Embryonic facial prominence (tissue), 1 donor: Measurements from ENCODE around the gene HAGH.
"Not testable (repeated sequence)": the region's sequence is repeated elsewhere in the genome, so short reads cannot be mapped to it uniquely, and the experiment has no call there.

Experiments used
- DNase-seq: peaks from one replicate; pipeline ENCODE4 v3.0.0-alpha.2; 2016; ENCODE audit errors: extremely low spot score

The HAGH gene

DNA sequence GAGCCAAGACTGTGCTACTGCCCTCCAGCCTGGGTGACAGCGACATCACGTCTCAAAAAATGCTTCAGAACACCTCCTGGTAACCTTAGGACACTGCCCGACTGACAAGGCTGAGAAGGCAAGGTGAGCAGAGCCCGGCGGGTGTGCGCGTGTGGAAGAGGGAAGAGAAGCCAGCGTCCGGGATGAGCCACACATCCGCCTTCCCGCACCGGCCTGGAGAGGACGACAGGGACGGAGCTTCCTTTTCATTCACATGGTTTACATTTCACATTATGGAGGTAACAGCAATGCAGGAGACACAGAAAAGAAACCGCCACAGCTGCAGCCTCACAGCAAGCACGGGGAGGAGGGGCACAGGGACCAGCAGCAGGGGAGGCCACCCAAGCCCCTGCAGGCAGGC lies 16.5 kb downstream of the HAGH start:
- no peak for DNase-seq

- no peak for DNase-seq
Observed at GRCh38 chr16:1809281-1809801, 17.3 kb downstream of the HAGH start.

DNA sequence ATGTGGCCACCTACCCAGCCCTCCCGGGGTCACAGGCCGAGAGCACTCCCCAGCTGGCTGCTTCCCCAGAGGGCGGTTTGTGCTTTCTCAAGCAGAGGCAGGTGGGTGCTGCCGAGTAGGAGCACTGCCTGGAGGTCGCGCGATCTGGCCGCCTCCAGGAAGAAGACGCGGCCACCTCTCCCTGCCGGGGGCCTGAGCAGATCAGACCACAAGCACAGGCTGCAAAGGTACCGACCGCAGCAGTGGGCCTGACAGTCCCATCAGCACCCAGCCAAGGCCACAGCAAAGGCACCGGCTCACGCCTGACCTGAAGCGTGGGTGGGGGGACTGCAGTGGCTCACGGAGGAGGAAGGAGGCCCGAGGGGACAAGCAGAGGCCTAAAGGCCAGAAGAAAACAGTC lies 17.9 kb downstream of the HAGH start:
- DNase-seq, result no peak

DNA sequence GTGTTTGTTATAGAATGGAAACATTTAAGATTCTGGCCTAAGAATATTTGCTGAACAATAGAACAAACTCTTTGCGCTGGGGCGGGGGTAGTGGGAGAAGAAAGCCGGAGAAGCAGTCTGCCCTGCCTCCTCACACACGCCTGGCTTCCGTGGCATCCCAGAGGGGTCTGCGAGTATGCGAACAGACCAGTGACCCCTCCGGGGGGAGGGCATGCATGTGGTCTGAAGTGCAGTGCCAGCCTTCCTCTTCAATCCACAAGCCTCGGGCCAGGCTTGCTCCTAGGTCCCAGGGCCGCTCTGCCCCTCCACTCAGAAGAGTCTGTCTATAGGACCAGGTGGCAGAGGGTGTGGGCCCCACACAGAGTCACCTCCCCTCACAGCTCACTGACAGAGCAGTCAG lies 19.0 kb downstream of the HAGH start:
- no peak for DNase-seq

DNA sequence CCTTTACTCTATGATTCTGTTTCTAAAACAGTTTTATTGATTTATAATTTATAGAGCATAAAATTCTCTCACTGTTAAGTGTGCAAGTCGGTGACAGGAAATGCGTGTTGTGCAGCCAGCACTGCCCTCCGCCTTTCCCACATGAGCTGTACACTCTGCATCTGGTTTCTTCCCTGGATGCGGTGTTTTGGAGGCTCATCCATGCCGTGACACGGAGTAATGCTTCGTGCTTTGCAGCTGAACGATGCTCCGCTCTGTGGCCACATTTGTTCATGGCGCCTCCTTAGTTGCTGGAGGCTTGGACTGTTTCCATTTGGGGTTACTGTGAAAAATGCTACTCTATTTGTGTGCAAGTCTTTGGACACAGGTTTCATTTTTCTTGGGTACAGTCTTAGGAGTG lies 25.9 kb downstream of the HAGH start:
- DNase-seq, result no peak

DNA sequence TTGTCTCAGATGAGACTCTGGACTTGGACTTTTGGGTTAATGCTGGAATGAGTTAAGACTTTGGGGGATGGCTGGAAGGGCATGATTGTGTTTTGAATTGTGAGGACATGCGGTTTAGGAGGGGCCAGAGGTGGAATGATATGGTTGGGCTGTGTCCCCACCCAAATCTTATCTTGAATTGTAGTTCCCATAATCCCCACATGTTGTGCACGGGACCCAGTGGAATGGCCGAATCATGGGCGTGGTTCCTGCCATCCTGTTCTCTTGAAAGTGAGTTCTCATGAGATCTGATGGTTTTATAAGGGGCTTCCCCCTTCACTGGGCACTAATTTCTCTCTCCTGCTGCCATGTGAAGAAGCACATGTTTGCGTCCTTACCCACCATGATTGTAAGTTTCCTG lies 27.4 kb downstream of the HAGH start:
- DNase-seq, result not testable (repeated sequence)

- DNase-seq, result no peak
Observed at GRCh38 chr16:1794908-1795666, 31.5 kb downstream of the HAGH start.

GRCh38 chr16:1794221-1794871 lies 32.3 kb downstream of the HAGH start:
- DNase-seq, result no peak

DNA sequence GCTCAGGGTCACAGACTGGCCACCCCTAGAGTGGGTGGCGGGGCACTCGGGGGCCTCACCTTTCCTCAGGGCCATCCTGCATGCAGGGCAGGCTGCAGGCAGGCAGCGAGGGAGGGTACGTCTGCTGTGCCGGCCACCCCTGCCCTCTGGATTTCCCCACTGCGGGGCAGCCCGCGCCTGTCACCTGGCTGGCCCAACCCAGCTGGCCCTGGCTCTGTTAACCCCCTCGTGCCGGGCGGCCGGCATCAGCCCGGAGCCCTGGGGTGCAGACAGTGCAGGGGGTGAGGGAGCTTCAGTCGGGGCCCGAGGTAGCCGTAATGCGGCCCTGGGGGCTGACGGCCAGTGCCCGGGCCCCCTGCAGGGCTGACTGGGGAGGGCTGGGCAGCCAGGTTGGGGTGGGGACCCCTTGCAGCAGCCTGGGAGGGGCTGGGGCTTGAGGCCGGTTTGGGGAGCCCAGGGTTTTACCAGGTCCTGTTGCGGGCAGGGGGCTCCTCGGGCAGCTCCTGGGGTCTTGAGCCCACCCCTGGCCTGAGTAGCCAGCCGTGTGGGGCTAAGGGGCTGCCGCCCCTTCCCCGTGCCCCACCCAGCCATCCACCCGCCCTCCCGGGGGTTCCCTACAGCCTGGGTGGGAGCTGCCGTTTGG lies 32.9 kb downstream of the HAGH start, which contains the start of gene IGFALS:
Gene IGFALS (minus strand): TSS at position 128 of the 643 bp plus-strand sequence. CDS start 53 bp downstream, at position 75.
- DNase-seq, result no peak

DNA sequence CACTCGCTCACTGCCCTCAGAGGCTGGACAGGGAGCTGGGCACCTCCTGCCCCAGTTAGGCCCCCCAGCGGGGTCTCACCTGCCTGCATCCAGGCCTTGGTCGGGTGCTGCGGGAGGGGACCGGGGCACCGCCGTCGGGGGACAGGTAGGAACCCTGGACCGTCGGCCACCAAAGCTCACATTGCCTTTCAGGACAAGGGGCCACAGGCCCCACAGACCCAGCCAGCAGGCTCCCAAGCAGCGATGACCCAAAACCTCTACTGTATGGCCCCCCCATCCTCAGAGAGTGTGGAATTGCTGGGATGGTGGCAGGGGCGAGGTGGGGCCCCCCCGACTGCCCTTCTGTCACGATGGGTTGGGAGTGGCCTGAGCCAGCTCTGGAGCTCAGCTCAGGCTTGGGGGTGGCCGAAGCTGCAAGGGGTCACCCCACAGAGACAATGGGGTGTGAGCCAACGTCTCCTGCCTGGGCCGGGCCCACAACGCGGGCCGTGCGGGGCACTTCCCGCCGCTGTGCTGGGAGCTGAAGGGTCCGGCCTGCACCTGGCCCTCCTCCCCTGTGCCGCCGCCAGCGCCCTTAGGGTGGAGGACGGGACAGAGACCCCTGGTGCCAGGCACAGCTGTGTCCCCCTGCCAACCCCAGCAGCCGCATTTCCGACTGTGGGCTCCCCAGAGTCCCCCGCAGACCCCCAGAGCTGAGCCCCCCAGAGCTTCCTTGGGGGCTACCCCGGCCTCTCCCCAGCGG lies 33.6 kb downstream of the HAGH start:
- no peak for DNase-seq

- no peak for DNase-seq
Observed at GRCh38 chr16:1791943-1792812, 34.4 kb downstream of the HAGH start.

DNA sequence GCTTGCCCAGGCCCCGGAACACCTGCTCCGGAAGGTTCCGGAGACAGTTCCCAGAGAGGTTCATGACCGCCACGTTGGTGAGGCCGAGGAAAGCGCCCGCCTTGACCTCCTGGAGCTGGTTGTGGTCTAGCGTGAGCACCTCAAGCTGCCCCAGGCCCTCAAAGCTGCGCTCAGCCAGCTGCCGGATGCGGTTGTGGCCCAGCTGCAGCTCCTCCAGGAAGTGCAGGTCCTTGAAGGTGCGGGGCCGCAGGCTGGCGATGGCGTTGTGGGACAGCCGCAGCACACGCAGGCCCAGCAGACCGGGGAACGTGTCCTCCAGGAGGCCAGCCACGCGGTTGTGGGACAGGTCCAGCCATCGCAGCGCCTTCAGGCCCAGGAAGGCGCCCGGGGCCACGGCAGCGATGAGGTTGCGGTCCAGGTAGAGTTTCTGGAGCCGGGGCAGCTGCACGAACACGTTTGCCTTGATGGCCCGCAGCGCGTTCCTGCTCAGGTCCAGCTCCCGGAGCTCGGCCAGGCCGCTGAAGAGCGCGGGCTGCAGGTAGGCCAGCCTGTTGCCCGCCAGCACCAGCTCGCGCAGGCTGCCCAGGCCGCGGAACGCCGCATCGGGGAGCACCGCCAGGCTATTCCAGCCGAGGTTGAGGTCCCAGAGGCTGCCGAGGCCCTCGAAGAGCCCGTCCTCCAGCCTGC lies 35.2 kb downstream of the HAGH start:
- DNase-seq, result no peak

GRCh38 chr16:1790611-1791255 lies 35.9 kb downstream of the HAGH start:
- no peak for DNase-seq

GRCh38 chr16:1790261-1790610 lies 36.4 kb downstream of the HAGH start:
- DNase-seq, result no peak

DNA sequence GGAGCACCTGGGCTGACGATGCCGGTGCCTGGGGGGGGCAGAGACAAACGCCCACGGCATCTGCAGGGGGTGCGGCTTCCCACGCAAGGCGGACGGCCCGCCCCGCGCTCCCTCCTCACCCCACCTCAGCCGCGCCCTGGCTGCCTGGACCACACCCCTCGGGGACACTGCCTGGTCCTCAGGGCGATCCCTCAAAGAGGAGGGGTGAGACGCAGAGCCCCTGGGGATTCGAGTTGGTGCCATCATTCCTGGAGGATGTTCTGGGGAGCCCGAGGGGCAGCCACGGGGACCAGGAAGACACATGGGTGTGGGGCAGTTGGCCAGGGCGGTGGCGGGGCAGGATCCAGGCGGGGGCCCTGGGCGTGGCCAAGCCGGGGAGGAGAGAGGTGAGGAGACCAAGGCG lies 37.0 kb downstream of the HAGH start:
- no peak for DNase-seq

GRCh38 chr16:1788708-1789100 lies 37.9 kb downstream of the HAGH start:
- no peak for DNase-seq

DNA sequence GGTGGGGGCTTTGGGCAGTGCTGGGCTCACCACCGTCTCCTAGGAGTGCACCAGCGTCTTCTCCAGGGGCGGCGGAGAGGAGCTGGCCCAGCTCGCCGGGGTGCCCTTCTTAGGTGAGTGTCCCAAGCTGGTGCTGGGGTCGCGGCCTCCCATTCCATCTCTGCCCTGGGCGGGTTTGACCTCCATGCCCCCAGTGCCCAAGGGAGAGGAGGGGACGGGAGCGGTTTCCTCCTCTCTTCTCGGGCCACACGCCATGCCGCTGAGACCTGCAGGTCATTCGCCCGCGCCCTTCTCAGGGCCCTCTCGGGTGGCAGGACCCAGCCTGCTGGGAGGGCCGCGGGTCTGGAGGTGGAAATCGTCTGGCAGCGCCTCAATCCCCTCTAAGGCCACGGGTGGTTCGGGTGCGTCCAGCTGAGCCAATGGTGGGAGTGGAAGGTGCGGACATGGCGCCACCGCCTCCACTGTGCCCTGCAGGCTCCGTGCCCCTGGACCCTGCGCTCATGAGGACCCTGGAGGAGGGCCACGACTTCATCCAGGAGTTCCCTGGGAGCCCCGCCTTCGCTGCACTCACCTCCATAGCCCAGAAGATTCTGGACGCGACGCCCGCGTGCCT lies 38.4 kb downstream of the HAGH start:
- DNase-seq, result no peak

- DNase-seq, result no peak
Observed at GRCh38 chr16:1787322-1788094, 39.1 kb downstream of the HAGH start.

DNA sequence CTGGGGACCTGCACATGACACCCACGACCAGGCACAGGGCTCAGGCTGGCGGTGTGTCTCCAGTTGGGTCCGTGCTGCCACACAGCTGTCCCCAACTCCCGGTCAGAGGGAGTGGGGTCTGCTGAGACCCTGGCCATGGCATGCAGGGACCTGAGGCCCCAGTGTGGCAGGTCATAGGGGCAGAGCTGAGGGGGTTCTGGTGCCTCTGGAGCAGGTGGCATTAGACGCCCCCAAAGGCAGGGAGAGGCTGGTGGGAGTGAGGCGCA lies 39.6 kb downstream of the HAGH start:
- no peak for DNase-seq
